ENCODE results near the gene SLC22A16.
"Not testable (repeated sequence)": the region's sequence is repeated elsewhere in the genome, so short reads cannot be mapped to it uniquely, and the experiment has no call there.

The SLC22A16 gene, protein sequence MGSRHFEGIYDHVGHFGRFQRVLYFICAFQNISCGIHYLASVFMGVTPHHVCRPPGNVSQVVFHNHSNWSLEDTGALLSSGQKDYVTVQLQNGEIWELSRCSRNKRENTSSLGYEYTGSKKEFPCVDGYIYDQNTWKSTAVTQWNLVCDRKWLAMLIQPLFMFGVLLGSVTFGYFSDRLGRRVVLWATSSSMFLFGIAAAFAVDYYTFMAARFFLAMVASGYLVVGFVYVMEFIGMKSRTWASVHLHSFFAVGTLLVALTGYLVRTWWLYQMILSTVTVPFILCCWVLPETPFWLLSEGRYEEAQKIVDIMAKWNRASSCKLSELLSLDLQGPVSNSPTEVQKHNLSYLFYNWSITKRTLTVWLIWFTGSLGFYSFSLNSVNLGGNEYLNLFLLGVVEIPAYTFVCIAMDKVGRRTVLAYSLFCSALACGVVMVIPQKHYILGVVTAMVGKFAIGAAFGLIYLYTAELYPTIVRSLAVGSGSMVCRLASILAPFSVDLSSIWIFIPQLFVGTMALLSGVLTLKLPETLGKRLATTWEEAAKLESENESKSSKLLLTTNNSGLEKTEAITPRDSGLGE

DNA sequence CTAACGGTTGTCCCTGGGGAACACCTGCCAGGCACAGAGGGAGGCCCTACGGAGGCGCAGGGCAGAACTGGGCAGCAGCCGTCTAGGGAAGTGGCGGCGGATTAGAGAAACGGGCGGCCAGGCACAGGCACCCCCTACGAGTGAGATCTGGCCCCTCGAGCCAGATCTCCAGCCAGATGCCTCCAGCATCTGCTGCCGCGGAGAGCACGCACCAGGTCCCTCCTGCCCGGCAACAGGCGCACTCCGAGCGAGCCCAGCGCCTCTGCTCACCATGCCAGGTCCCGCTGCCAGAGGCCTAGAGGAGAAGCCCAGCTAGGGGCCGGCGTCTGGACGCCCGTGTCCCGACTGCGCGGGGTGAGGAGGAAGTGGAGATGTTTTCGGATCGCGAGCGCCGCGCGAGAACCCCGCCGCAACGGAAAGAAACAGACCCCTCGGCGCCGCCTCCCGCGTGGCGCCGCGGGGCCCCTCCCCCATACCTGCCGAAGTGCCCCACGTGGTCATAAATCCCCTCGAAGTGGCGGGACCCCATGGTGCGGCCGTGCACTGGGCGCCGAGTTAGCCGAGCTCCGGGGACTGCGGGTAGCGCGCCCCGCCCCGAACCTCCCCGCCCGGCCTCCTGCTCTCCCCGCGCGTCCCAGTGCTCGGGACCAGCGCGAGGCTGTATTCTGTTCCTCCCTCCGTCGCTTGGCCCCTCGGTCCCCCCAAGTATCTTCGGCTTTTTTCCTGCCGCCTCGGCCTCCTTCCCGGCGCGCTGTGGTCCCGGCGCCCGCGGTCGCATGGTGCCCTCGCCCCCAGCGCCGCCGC lies at the start of gene SLC22A16:
TSS of gene SLC22A16 (minus strand) at position 568 of the 804 bp plus-strand sequence. CDS start at position 529, 39 bp downstream.
- in situ Hi-C loops (cut with MboI; ENCODE audit: low sequenced_read_pairs): no loop called here

DNA sequence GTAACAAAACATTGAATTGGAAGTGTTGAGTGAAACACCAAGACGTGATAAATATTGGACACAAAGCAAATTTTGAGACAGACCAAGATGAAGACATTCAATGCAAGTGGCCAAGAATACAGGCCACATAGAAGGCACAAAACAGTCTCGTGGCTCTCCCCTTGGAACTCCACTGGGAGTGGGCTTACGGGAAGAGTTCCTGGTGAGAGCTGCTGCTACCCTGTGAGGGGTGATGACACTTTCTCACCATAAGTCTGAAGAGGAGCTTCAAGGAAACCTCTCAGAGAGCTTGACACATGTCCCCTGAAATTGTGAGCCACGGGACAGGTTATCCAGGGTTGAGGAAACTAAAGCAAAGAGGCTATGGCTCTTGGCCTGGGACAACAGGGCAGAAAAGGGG lies 48.6 kb upstream of the SLC22A16 start:
- in situ Hi-C loops (cut with MboI; ENCODE audit: low sequenced_read_pairs): loop anchor here (25.0 kb wide), 1 partner anchor 687 kb away; no protein-coding TSS in a partner anchor

DNA sequence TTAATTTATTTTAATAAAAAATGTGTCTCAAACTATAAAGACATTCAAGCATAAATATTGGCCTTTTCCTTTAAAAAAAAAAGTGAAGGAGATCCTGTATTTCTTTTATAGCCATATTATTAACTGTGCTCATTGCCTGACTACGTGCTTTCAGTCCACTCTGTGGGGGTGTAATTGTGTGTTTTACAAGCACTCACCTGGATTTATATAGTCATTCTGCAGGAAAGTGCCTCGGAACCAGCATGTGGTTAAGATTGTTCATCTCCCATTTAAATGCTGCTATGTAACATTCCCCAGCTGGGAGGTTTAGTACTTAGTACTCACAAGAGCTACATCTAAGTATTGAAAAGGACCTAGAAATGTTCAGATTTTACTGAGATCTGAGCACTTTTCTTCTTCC lies 47.9 kb upstream of the SLC22A16 start:
- in situ Hi-C loops (cut with MboI; ENCODE audit: low sequenced_read_pairs): no loop called here

DNA sequence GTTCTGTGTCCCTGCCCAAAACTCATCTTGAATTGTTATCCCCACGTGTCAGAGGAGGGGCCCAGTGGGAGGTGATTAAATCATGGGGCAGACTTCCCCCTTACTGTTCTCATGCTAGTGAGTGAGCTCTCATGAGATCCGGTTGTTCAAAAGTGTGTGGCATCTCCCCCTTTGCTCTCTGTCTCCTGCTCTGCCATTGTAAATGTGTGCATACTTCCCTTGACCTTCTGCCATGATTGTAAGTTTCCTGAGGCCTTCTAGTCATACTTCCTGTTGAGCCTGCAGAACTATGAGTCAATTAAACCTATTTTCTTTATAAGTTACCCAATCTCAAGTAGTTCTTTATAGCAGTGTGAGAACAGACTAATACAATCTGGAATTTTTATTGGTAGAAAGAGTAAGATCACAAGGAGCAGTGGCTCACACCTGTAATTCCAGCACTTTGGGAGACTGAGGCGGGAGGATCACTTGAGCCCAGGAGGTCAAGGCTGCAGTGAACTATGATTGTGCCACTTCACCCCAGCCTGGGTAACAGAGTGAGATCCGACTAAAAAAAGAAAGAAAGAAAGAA lies 47.1 kb upstream of the SLC22A16 start:
- in situ Hi-C loops (cut with MboI; ENCODE audit: low sequenced_read_pairs): no loop called here

DNA sequence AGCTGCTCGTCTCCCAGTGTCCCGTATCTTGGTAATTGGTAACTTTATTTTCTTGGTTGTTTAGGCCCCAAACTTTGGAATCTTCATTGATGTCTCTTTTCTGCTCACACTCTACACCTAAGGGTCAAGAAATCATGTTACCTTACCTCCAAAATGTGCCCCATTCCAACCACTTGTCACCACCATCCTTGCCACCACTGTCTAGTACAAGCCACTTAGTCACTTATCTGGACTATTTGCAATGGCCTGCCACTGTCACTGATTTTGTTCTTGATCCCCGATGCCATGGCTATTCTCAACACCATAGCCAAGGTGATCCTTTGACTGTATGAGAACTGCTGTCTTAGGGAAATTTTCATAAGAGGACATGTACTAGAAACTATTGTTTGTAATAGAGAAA lies 46.0 kb upstream of the SLC22A16 start:
- in situ Hi-C loops (cut with MboI; ENCODE audit: low sequenced_read_pairs): no loop called here

DNA sequence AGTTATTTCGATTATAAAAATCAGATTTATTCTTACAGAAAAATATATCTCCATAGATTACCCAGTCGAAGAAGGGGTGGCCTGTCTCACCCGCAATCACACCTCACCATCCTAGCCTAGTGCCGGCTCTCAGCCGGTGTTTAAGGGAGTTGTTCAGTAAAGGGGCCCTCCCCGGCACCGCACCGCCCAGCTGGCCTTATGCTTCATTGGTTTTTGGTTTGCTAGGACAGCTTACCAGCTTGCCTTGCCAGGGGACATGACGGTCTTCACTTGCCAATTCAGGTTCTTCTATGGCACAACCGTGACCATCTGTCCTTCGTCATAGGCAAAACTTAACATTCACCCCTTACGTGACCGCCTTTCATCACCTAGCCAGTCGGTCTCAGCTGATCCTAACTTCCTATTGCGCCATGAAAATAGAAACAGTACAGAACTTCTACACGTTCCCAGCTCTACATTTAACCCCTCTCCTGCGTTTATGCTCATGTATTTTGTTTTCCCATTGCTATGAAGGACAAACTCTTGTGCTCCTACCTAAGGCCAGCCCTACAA lies 44.7 kb upstream of the SLC22A16 start:
- in situ Hi-C loops (cut with MboI; ENCODE audit: low sequenced_read_pairs): no loop called here

DNA sequence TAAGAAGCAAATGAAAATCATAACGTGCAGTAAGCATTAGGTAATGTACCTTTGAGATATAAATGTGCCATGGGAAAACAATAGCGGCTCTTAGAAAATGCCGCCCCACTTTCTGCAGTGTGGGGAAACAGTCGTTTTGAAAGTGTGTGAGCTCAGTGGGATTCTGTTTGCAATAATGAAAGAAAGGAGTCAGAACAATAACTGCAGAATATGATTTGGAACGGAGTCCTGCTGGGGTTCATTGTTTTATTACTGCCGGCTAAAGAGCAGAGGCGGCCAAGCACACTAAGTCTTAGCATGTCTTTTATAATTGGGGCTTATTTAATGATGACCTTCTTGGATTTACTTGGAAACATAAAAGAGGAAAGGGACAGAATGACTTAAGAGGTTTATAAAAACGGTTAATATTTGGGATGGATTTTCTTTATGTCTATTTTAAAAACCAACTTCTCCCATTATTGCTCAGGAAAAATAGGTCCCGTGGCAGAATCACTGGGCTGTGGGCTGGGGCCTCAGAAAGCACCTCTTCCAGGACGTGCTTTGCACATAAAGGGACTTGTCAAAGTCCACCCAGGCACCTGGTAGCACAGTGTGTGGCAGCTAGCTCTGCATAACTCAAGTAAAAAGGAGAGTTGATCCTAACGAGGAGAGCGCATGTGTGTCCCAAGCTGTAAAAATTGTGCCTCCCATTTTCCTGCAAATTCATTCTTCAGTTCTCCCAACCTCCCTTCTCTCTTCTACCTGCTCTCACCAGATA lies 44.0 kb upstream of the SLC22A16 start:
- in situ Hi-C loops (cut with MboI; ENCODE audit: low sequenced_read_pairs): no loop called here

DNA sequence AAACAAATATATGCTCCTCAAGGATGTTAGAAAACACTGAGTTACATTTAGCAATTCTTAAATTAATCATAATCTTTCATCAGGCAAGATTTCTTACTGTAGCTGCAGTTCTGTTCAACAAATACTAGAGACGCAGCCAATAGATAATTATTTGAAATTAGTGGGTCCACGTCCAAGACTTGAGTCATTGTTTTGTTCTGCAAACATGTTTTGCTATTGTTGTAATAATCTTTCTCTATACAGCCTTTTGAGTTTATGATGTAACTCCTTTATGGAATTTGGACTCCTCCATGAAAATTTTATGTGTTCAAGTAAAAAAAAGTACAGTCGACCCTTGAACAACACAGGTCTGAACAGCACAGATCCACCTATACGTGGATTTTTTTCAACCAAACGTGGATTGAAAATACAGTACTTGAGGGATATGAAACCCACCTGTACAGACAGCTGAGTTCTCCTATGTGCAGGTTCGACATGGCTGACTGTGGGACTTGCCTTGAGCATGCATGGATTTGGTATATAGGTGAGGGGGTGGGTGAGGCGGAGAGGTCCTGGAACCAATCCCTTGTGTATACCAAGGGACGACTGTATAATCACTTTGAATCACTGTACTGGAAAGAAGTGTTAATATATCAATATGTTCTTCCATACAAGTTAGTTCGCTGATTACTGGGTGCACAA lies 41.3 kb upstream of the SLC22A16 start:
- in situ Hi-C loops (cut with MboI; ENCODE audit: low sequenced_read_pairs): no loop called here

DNA sequence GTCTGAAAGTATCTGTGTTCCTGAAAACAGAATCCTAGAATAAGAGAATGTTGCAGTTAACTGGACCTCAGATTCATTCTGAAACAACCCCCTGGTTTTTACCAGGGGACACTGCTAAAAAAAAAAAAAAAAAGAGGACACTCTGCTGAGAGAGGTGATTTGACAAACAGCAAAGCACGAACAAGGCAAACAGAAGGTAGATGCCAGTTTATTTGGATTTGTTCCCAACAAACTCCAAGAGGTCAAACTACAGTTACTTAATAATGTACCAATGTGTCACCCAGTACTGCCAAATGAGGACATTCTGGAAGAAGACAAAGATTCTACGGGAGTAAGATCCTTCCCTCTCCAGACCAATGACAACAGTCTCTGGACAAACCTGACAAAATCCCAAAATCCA lies 40.6 kb upstream of the SLC22A16 start:
- in situ Hi-C loops (cut with MboI; ENCODE audit: low sequenced_read_pairs): no loop called here

- in situ Hi-C loops (cut with MboI; ENCODE audit: low sequenced_read_pairs): no loop called here
Observed at GRCh38 chr6:110514818-110515217, 38.4 kb upstream of the SLC22A16 start.

GRCh38 chr6:110512991-110513390 lies 36.6 kb upstream of the SLC22A16 start:
- in situ Hi-C loops (cut with MboI; ENCODE audit: low sequenced_read_pairs): no loop called here

- in situ Hi-C loops (cut with MboI; ENCODE audit: low sequenced_read_pairs): not testable (repeated sequence)
Observed at GRCh38 chr6:110512549-110512948, 36.1 kb upstream of the SLC22A16 start.

DNA sequence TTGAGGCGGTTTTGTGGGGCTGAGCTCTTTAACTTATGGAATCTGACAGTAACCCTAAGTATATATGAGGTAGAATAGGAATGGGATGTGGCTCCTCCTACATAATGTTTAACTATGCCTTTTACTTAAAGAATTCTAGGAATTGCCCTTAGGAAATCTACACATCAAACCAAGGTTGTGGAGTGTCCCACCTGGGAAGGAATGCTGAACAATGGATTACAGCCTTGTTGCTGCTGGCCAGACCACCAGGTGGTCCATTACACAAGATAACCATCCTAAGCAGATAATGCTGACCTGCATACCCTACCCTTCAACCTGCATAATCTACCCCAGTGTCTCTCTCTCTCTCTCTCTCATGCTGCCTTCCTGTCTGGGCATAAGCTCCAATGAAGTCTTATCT lies 35.0 kb upstream of the SLC22A16 start:
- in situ Hi-C loops (cut with MboI; ENCODE audit: low sequenced_read_pairs): no loop called here

GRCh38 chr6:110509617-110510241 lies 33.3 kb upstream of the SLC22A16 start:
- in situ Hi-C loops (cut with MboI; ENCODE audit: low sequenced_read_pairs): no loop called here

- in situ Hi-C loops (cut with MboI; ENCODE audit: low sequenced_read_pairs): not testable (repeated sequence)
Observed at GRCh38 chr6:110504891-110505290, 28.5 kb upstream of the SLC22A16 start.

- in situ Hi-C loops (cut with MboI; ENCODE audit: low sequenced_read_pairs): no loop called here
Observed at GRCh38 chr6:110495949-110496348, 19.5 kb upstream of the SLC22A16 start.

GRCh38 chr6:110493253-110493800 lies 16.9 kb upstream of the SLC22A16 start:
- in situ Hi-C loops (cut with MboI; ENCODE audit: low sequenced_read_pairs): no loop called here

DNA sequence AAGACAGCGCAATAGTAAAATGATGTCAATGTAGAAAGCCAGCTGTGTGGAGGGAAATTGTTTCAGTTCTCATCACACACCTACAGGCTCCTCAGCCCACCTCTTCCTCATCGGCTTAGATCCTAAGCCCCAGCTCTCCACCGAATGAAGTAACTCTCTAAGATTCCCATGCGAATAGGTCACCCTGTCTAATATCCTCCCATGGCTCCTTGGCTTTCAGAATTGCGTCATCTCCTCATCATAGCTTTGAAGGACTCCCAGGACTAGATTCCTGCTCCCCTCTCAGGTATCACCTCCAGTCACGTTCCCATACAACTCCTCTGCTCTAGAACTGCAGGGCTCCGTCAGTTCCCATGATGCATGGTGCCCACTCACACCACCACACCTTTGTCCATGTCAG lies 16.2 kb upstream of the SLC22A16 start:
- in situ Hi-C loops (cut with MboI; ENCODE audit: low sequenced_read_pairs): no loop called here
